ENCODE measurements around the gene SLC25A10.

DNA sequence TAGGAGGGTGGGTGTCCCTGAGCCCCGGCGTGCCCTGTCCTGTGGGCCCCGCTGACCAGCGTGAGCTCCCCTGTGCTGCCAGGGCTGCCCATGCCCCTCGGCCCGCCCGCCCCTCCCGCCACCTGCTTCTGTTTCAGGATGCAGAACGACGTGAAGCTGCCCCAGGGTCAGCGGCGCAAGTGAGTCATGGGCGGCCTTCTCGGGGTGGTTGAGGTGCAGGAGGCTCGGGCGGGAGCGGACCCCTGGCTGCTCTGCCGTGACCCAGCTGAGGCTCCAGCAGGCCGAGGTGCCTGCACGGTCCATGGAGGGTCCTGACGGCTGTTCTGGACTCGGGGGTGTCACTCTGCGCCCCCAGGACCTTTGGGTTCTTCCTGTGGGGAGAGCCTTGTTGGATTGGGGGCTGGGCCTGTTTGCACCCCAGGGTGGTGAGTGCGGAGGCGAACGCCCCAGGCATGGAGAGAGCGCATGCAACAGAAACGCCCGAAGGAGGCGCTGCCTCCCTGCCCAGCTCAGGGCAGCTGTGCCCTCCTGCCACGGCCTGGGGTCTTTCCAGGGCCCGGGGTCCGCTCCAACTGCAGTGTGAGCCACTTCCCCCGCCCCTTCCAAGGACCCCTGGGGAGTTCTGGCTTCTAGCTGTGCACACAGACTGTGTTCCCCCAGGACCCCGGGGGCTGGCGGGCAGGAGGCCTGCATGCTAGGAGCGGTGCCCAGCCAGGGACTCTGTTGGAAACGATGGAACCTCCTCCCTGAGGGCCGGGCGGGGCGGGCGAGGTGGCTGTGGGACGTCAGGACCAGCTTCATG is 4.0 kb downstream of the SLC25A10 start:
- TF ChIP-seq, protein P1, sequence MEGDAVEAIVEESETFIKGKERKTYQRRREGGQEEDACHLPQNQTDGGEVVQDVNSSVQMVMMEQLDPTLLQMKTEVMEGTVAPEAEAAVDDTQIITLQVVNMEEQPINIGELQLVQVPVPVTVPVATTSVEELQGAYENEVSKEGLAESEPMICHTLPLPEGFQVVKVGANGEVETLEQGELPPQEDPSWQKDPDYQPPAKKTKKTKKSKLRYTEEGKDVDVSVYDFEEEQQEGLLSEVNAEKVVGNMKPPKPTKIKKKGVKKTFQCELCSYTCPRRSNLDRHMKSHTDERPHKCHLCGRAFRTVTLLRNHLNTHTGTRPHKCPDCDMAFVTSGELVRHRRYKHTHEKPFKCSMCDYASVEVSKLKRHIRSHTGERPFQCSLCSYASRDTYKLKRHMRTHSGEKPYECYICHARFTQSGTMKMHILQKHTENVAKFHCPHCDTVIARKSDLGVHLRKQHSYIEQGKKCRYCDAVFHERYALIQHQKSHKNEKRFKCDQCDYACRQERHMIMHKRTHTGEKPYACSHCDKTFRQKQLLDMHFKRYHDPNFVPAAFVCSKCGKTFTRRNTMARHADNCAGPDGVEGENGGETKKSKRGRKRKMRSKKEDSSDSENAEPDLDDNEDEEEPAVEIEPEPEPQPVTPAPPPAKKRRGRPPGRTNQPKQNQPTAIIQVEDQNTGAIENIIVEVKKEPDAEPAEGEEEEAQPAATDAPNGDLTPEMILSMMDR (conservative IDR thresholded peaks at IDR 0.05; ENCODE audit: low read depth, low read length): no peak
- TF ChIP-seq EZH2 (IDR thresholded peaks at IDR 0.05; ENCODE audit: low read length, unreplicated experiment) (no peak), EZH2phosphoT487 (IDR thresholded peaks at IDR 0.05; ENCODE audit: borderline replicate concordance, low read length) (no peak)

All from PC-3 (cell line).